Uterus (tissue), 4 donors: ENCODE results near the gene BECN2. TPM values are rescaled to one million over a fixed set of nuclear protein-coding genes. Genes with fewer than 3 reads are reported as not detected.

Experiments used
- DNase-seq, 2 donors: peaks; one replicate each; pipeline ENCODE4 v3.0.0-alpha.2; 2019 to 2020
- H3K27ac ChIP-seq, 2 donors: fragments of 200-600 bp; sonication (generic); 1 replicate in 1 of 2; 2 replicates in 1 of 2; pipeline ENCODE4 v1.5.1; 2016 to 2018
- H3K27me3 ChIP-seq, 2 donors: fragments of 200-600 bp; sonication (generic); one replicate each; pipeline ENCODE4 v1.5.1; 2018 to 2019; ENCODE audit warnings: control low read depth in 1 of 2
- H3K36me3 ChIP-seq, 2 donors: fragments of 200-600 bp; sonication (generic); one replicate each; pipeline ENCODE4 v1.5.1; 2019; ENCODE audit warnings: control low read depth in 1 of 2
- H3K4me1 ChIP-seq, 2 donors: fragments of 200-600 bp; sonication (generic); one replicate each; pipeline ENCODE4 v1.5.1; 2018 to 2019; ENCODE audit warnings: control low read depth in 1 of 2
- H3K4me3 ChIP-seq, 2 donors: fragments of 200-600 bp; sonication (generic); 1 replicate in 1 of 2; 2 replicates in 1 of 2; pipeline ENCODE4 v1.5.1; 2018 to 2019; ENCODE audit warnings: mild to moderate bottlenecking in 1 of 2
- H3K9me3 ChIP-seq, 2 donors: fragments of 200-600 bp; sonication (generic); one replicate each; pipeline ENCODE4 v1.5.1; 2019; ENCODE audit warnings: control low read depth in 1 of 2
- CTCF ChIP-seq, 4 experiments: fragments of 200-600 bp in 2 of 4; fragments of 450-650 bp in 2 of 4; sonication (generic) in 2 of 4; IDR thresholded peaks; one replicate each; pipeline ENCODE4 v1.5.1; 2016 to 2019; ENCODE audit warnings: antibody characterized with exemption in 4 of 4, mild to moderate bottlenecking in 2 of 4, moderate library complexity in 1 of 4
- POLR2A ChIP-seq, 2 donors: fragments of 450-650 bp; IDR thresholded peaks; one replicate each; pipeline ENCODE4 v1.6.1; 2016; ENCODE audit warnings: antibody characterized with exemption in 2 of 2, mild to moderate bottlenecking in 1 of 2, moderate library complexity in 1 of 2
- intact Hi-C: fragments of 100-400 bp; cut with DNase I; formaldehyde crosslinking; loops from one replicate; pipeline ENCODE4 v1.15.1; 2023; ENCODE audit warnings: low total_unique reads
- total RNA-seq, 4 donors: library from RNA; depleted of rRNA in 3 of 4; stranded (reverse); fragments of >200 nt in 3 of 4; gene quantifications; one replicate each; pipeline versions ENCODE4 v1.1.0 to v1.2.4, GENCODE V29; 2014 to 2023
- donor health status: DM: yes; HTN: yes; CAD: no.

Gene BECN2
- total RNA-seq, 4 donors from 2014 or later = not detected

- intact Hi-C loops = no loop called here
- TF ChIP-seq POLR2A (IDR thresholded peaks at IDR 0.05) (no peak), CTCF (IDR thresholded peaks at IDR 0.05) (no peak)
- H3K36me3 ChIP-seq = no peaks in the 10 kb centered on the region
- no peak overlapping the region for H3K27ac ChIP-seq
- no peaks in the 10 kb centered on the region for H3K27me3 ChIP-seq
- H3K9me3 ChIP-seq = no peaks in the 10 kb centered on the region
- no peak overlapping the region for H3K4me3 ChIP-seq
- H3K4me1 ChIP-seq = no peaks in the 10 kb centered on the region
- no peak for DNase-seq
Observed at GRCh38 chr1:241950390-241950789, 7.2 kb upstream of the BECN2 start.

GRCh38 chr1:241962153-241962552 is 4.6 kb downstream of the BECN2 start:
- Histone ChIP-seq H3K4me3 (no peak overlapping the region), H3K4me1 (no peaks in the 10 kb centered on the region), H3K27me3 (no peaks in the 10 kb centered on the region), H3K27ac (no peak overlapping the region), H3K9me3 (no peaks in the 10 kb centered on the region), H3K36me3 (no peaks in the 10 kb centered on the region)
- TF ChIP-seq POLR2A (IDR thresholded peaks at IDR 0.05) = no peak
- TF ChIP-seq CTCF (IDR thresholded peaks at IDR 0.05) = no peak
- DNase-seq = no peak
- intact Hi-C loops = no loop called here

DNA sequence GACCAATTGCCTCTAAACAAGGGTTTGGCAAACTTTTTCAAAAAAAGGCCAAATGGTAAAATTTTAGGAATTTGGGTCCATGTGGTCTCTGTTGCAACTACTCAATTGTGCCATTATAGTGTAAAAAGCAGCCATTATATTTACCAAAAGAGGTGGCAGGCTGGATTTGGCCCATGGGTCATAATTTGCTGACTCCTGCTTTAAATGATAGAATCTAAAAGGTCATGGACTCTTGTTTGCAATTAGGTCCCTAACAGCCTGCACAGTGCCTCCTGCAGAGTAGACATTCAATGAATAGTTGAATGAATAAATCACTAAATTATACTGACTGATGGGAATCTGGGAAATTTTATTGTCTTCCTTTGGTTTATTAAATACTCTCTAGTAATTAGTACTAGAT is 6.2 kb downstream of the BECN2 start:
- Histone ChIP-seq H3K27ac (no peak overlapping the region), H3K4me3 (no peak overlapping the region), H3K36me3 (no peaks in the 10 kb centered on the region), H3K4me1 (no peaks in the 10 kb centered on the region), H3K9me3 (no peaks in the 10 kb centered on the region), H3K27me3 (no peaks in the 10 kb centered on the region)
- intact Hi-C loops = no loop called here
- TF ChIP-seq POLR2A (IDR thresholded peaks at IDR 0.05) = no peak
- no peak for TF ChIP-seq CTCF (IDR thresholded peaks at IDR 0.05)
- no peak for DNase-seq

GRCh38 chr1:241964550-241965282 is 7.1 kb downstream of the BECN2 start:
- no peak for DNase-seq

More at GRCh38 chr1:241964550-241965282, 7.1 kb downstream of the BECN2 start:
- no peak overlapping the region for H3K4me3 ChIP-seq
- H3K36me3 ChIP-seq = no peaks in the 10 kb centered on the region
- H3K9me3 ChIP-seq = no peaks in the 10 kb centered on the region
- intact Hi-C loops = no loop called here
- H3K27ac ChIP-seq = no peak overlapping the region
- TF ChIP-seq POLR2A (IDR thresholded peaks at IDR 0.05) = no peak
- no peak for TF ChIP-seq CTCF (IDR thresholded peaks at IDR 0.05)
- H3K4me1 ChIP-seq = no peaks in the 10 kb centered on the region
- no peaks in the 10 kb centered on the region for H3K27me3 ChIP-seq
